Erythroblast (primary cell): Measurements from ENCODE around the gene HIF3A.

Experiments
- GATA1 ChIP-seq: IDR thresholded peaks from 2 replicates; pipeline ENCODE4 v1.6.1; 2011; ENCODE audit warnings: low read depth, mild to moderate bottlenecking, control low read depth, low read length, moderate library complexity
- POLR2A ChIP-seq: IDR thresholded peaks from 2 replicates; pipeline ENCODE4 v1.6.1; 2011; ENCODE audit warnings: mild to moderate bottlenecking, low read length

GRCh38 chr19:46306501-46306900 lies 9.7 kb downstream of the HIF3A start:
- TF ChIP-seq POLR2A (no peak), GATA1 (no peak)
